ENCODE results near the gene OR6A2.

The OR6A2 gene

DNA sequence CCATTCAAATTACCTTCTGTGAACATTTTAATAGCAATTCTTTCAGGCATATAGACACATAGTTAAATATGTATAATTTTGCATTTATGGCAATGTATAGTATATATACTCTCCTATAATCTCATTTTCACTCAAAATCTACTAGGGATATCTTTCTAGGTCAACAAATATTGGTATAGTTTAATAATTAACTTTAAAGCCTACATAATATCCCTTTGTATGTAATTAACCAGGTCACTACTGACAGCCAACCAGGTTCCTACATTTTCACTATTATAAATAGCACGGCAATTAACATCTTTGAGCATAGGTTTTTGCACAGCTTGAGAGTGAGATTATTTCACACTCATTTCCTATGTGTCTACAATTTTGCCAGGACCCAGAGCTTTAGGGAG is 43.5 kb downstream of the OR6A2 start:
- no peak for DNase-seq

DNA sequence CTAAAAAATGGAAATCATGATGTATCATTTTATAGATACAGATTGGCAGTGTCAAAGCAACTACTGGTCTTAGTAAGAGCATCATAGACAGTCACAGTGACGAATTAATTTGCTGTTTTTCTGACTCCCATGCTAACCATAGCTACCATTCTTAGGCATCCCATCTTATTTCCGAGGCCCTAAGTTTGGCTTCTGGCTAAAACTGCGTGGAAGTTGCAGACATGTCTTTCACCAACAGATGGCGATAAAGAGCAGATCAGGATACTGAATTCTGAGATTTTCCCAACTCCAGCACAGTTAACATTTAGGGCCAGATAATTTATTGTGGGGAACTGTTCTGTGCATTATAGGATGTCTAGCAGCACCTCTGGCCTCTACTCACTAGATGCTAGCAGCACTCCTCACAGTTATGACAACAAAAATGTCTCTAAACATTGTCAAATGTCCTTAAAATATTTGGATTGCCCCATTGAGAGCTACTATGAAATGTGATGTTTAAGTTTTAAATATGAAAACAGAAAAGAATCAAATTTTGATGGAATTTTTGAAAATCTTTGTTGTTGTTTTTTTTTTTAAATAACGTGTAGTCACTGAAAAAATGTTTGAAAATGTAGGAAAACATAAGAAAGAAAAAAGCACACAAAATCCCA is 44.1 kb downstream of the OR6A2 start:
- DNase-seq, result peak; percentile 56 to 57

DNA sequence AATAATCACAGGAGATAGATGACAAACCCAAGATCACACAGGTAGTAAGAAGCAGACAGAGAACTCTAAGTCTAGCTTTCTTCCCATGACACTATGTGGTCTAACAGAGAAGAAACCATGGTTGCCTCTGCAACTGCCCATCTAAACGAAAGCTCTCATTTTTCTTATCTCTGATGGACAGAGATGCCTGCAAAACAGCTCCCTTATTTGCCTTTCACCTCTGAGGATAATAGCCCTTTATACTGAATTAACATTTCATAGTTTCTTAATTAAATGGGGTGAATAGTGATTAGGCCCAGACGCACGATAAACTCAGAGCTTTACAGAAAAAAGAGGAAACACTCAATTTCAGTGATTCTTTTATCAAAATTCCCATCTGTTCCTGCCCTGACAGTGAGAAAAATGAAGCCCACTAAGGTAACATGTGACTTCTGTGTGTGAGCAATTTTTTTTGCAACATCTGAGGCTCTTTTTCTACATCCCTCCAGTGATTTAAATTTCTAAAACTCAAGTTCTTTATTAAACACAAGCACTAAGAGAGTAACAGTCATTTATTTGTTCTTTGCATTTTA is 52.3 kb downstream of the OR6A2 start:
- no peak for DNase-seq

DNA sequence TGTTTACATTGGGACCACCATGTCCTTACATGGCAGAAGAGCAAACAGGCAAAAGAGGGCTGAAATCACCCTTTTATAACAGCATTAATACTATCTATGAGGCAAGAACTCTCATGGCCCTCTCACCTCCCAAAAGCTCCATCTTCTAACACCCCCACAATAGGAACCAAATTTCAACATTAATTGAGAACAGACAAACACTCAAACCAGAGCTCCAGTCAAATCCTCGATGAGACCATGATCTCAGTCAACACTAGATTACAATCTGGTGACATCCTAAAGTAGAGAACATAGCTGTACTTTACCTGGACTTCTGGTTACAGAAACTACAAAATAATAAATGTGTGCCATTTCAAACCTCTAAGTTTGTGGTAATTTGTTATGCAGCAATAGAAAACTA is 52.9 kb downstream of the OR6A2 start:
- peak in 1 of 2 donors; percentile 4 for DNase-seq

DNA sequence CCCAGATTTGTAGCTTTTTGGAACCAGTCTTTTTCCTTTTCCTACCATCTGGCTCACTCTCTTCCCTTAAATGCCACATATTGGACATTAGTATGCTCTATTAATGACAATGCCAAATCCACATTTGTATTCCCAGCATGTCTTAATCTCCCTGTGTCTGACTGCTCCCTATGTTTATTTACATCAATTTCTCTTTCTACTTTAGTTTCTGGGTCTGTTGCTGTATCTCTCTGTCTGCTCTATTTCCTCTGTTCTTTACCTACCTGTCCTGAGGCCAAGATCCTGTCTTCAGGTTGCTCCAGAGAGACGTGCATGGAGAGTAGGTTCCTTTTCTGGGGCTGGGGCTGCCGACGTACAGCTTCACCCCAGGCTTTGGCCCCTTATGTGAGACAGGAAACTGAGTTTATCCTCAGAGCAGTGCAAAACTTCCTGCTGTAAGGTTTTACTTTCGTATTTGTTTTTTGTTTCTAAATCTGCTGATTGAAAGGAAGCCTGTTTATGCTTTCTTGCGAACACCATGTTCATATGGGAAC is 53.3 kb downstream of the OR6A2 start:
- peak; percentile 9 to 24 for DNase-seq

DNA sequence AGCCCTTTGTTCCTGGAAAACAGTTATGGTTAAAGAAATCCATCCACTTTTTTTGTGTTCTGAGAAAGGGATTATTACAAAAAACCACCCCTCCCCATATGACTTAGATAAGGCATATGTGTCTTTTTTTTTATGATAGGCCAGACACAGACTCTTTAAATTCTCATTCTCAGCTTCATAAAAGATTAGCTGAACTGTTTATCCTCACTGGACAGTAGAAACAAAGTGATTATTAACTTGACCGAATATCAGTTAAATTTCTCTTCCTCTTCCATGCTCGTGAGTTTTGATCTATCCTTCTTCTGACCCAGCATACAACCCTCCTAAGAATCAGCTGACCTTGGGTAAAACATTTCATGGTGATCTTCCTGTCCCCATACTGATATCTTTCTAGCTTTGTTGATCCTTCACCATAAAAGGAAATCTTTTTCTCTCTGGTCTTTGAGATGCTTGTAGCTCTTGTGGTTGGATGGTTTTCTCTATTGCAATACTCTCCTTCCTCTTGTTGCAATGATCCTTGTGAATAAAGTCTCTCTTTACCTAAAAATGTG is 53.9 kb downstream of the OR6A2 start:
- peak; percentile 22 to 59 for DNase-seq

DNA sequence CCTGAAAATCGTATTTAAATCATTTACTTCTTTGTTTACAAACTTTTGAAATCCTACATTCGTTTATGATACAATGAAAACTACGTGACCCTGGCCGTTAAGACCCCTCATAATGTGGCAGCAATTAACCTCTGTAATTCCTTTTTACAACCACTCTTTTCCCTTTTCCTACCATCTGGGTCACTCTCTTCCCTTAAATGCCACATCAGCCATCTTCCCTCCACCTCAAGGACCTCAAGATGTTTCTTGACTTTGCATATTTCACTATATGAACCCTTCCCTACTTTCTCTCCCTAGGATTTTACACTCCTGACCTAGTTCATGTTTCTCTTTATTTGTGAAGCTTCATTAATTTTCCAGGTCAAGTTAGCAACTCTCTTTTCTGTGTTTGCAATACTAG is 54.5 kb downstream of the OR6A2 start:
- DNase-seq, result no peak

DNA sequence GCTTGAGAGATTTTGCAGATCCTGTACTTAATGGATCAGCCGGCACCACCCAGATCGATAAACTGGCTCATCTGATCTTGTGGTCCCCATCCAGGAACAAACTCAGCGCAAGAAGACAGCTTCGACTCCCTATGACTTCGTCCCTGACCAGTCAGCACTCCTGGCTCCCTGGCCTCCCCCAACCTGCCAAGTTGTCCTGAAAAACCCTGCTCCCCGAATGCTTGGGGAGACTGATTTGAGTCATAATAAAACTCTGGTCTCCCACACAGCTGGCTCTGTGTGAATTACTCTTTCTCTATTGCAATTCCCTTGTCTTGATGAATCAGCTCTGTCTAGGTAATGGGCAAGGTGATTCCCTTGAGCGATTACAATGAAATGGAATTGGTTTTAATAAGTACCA is 57.2 kb downstream of the OR6A2 start:
- DNase-seq, result no peak
